DOHH2 (cell line): ENCODE results near the gene ST8SIA2.

Source experiments
- H3F3A ChIP-seq: fragments of 200-600 bp; sonication (generic), shearing (Covaris generic); 2 replicates; pipeline ENCODE4 v1.6.0; 2016; ENCODE audit warnings: antibody characterized with exemption, mild to moderate bottlenecking; ENCODE audit not compliant: control insufficient read depth, insufficient read depth
- H3K27ac ChIP-seq: fragments of 200-600 bp; sonication (generic); 2 replicates; pipeline ENCODE4 v1.5.1; 2014; ENCODE audit warnings: low read depth, mild to moderate bottlenecking, low read length, moderate library complexity
- H3K27me3 ChIP-seq: fragments of 200-600 bp; sonication (generic); 2 replicates; pipeline ENCODE4 v1.6.1; 2014; ENCODE audit warnings: mild to moderate bottlenecking, low read length, mixed read lengths; ENCODE audit not compliant: control insufficient read depth
- H3K36me3 ChIP-seq: fragments of 200-600 bp; sonication (generic); 2 replicates; pipeline ENCODE4 v1.6.1; 2014; ENCODE audit warnings: mild to moderate bottlenecking, low read length, moderate library complexity, mixed read lengths; ENCODE audit not compliant: control insufficient read depth
- H3K4me1 ChIP-seq: fragments of 200-600 bp; sonication (generic); 2 replicates; pipeline ENCODE4 v1.6.1; 2014; ENCODE audit warnings: mild to moderate bottlenecking, low read length, mixed read lengths; ENCODE audit not compliant: control insufficient read depth
- H3K4me2 ChIP-seq: fragments of 200-600 bp; sonication (generic); 2 replicates; pipeline ENCODE4 v1.6.0; 2014; ENCODE audit warnings: mild to moderate bottlenecking, low read length, moderate library complexity
- H3K4me3 ChIP-seq: fragments of 200-600 bp; sonication (generic); 2 replicates; pipeline ENCODE4 v1.5.1; 2014; ENCODE audit warnings: mild to moderate bottlenecking, low read length, mixed read lengths
- H3K79me2 ChIP-seq: fragments of 200-600 bp; sonication (generic); 2 replicates; pipeline ENCODE4 v1.6.1; 2014; ENCODE audit warnings: mild to moderate bottlenecking, low read length, mixed read lengths; ENCODE audit not compliant: control insufficient read depth
- H3K9me2 ChIP-seq: fragments of 200-600 bp; sonication (generic); replicated peaks from 2 replicates; pipeline ENCODE4 v1.6.1; 2014; ENCODE audit warnings: mild to moderate bottlenecking, low read length, mixed read lengths; ENCODE audit not compliant: control insufficient read depth
- H3K9me3 ChIP-seq: fragments of 200-600 bp; sonication (generic); 2 replicates; pipeline ENCODE4 v1.6.1; 2014; ENCODE audit warnings: antibody characterized with exemption, low read length, mixed read lengths; ENCODE audit not compliant: control insufficient read depth, insufficient read depth
- H4K20me1 ChIP-seq: fragments of 200-600 bp; sonication (generic); 2 replicates; pipeline ENCODE4 v1.6.0; 2014; ENCODE audit warnings: low read depth, mild to moderate bottlenecking, antibody characterized with exemption, low read length, moderate library complexity; ENCODE audit not compliant: control insufficient read depth, insufficient read depth
- CTCF ChIP-seq: fragments of 200-600 bp; sonication (generic); IDR thresholded peaks from one replicate; pipeline ENCODE4 v1.5.1; 2014; ENCODE audit warnings: antibody characterized with exemption, mild to moderate bottlenecking, low read depth, low read length; ENCODE audit not compliant: poor library complexity, severe bottlenecking
- EZH2phosphoT487 ChIP-seq: fragments of 200-600 bp; sonication (generic); IDR thresholded peaks from 2 replicates; pipeline ENCODE4 v1.6.1; 2017; ENCODE audit warnings: borderline replicate concordance, mild to moderate bottlenecking, antibody characterized with exemption, low read length, moderate library complexity, mixed read lengths

The ST8SIA2 gene

GRCh38 chr15:92435145-92435544 is 41.5 kb downstream of the ST8SIA2 start:
- H3K4me2 ChIP-seq: no peak overlapping the region
- TF ChIP-seq CTCF (no peak), EZH2phosphoT487 (no peak)

GRCh38 chr15:92438471-92438870 is 44.8 kb downstream of the ST8SIA2 start:
- Histone ChIP-seq H3K4me2 (no peak overlapping the region), H3K9me2 (no peaks in the 10 kb centered on the region), H3K9me3 (no peaks in the 10 kb centered on the region), H3K27me3 (0 out of 2 replicates have a peak, but pooled peaks cover 2% of the 10 kb centered on the region), H3F3A (no peaks in the 10 kb centered on the region), H3K36me3 (no peaks in the 10 kb centered on the region), H3K79me2 (no peaks in the 10 kb centered on the region), H4K20me1 (no peaks in the 10 kb centered on the region), H3K4me3 (no peak overlapping the region), H3K4me1 (no peaks in the 10 kb centered on the region), H3K27ac (no peak overlapping the region)
- TF ChIP-seq EZH2phosphoT487 (no peak), CTCF (no peak)

More at GRCh38 chr15:92435145-92435544, 41.5 kb downstream of the ST8SIA2 start:
- Histone ChIP-seq H3K27ac (no peak overlapping the region), H3K79me2 (no peaks in the 10 kb centered on the region), H3K9me3 (no peaks in the 10 kb centered on the region), H3K9me2 (no peaks in the 10 kb centered on the region), H3K4me1 (no peaks in the 10 kb centered on the region), H4K20me1 (no peaks in the 10 kb centered on the region), H3K36me3 (no peaks in the 10 kb centered on the region), H3K4me3 (no peak overlapping the region), H3K27me3 (peaks cover 9% of the 10 kb centered on the region; the same call in 1 of the 2 replicates), H3F3A (no peaks in the 10 kb centered on the region)

- H3K4me2 ChIP-seq: no peak overlapping the region
- TF ChIP-seq EZH2phosphoT487 (no peak), CTCF (no peak)
- no peaks in the 10 kb centered on the region for H3K36me3 ChIP-seq
- H4K20me1 ChIP-seq: no peaks in the 10 kb centered on the region
- H3K4me3 ChIP-seq: no peak overlapping the region
- H3K9me2 ChIP-seq: no peaks in the 10 kb centered on the region
- H3K9me3 ChIP-seq: no peaks in the 10 kb centered on the region
- H3K4me1 ChIP-seq: no peaks in the 10 kb centered on the region
- no peak overlapping the region for H3K27ac ChIP-seq
- H3K27me3 ChIP-seq: no peaks in the 10 kb centered on the region
- no peaks in the 10 kb centered on the region for H3F3A ChIP-seq
- H3K79me2 ChIP-seq: no peaks in the 10 kb centered on the region
Measured at GRCh38 chr15:92443381-92443780, 49.7 kb downstream of the ST8SIA2 start.

- Histone ChIP-seq H3F3A (no peaks in the 10 kb centered on the region), H3K4me2 (no peak overlapping the region), H3K9me2 (no peaks in the 10 kb centered on the region), H3K9me3 (no peaks in the 10 kb centered on the region), H3K27me3 (no peaks in the 10 kb centered on the region), H3K4me3 (no peak overlapping the region), H3K4me1 (no peaks in the 10 kb centered on the region), H3K36me3 (no peaks in the 10 kb centered on the region), H4K20me1 (no peaks in the 10 kb centered on the region), H3K27ac (no peak overlapping the region), H3K79me2 (no peaks in the 10 kb centered on the region)
- TF ChIP-seq EZH2phosphoT487 (no peak), CTCF (no peak)
Measured at GRCh38 chr15:92444631-92445030, 51.0 kb downstream of the ST8SIA2 start.
